ENCODE measurements around the gene KCTD16.

KCTD16 gene

GRCh38 chr5:144187699-144188294, 17.1 kb downstream of the KCTD16 start:
- DNase-seq (ENCODE audit: low read depth), result no peak
- no peak overlapping the region for H3K4me3 ChIP-seq (ENCODE audit: low read length)
- TF ChIP-seq CTCF (conservative IDR thresholded peaks at IDR 0.05; ENCODE audit: low read depth, low read length), result no peak

GRCh38 chr5:144189800-144190429, 19.2 kb downstream of the KCTD16 start:
- no peak for TF ChIP-seq CTCF (conservative IDR thresholded peaks at IDR 0.05; ENCODE audit: low read depth, low read length)
- DNase-seq (ENCODE audit: low read depth), result no peak
- H3K4me3 ChIP-seq (ENCODE audit: low read length), result no peak overlapping the region

GRCh38 chr5:144191531-144191930, 20.9 kb downstream of the KCTD16 start:
- no peak overlapping the region for H3K4me3 ChIP-seq (ENCODE audit: low read length)
- DNase-seq (ENCODE audit: low read depth), result no peak
- no peak for TF ChIP-seq CTCF (conservative IDR thresholded peaks at IDR 0.05; ENCODE audit: low read depth, low read length)

- H3K4me3 ChIP-seq (ENCODE audit: low read length), result no peak overlapping the region
- no peak for DNase-seq (ENCODE audit: low read depth)
- peak; percentile 36 for TF ChIP-seq CTCF (conservative IDR thresholded peaks at IDR 0.05; ENCODE audit: low read depth, low read length)
Observed at GRCh38 chr5:144191998-144192397, 21.3 kb downstream of the KCTD16 start.

GRCh38 chr5:144192661-144193060, 22.0 kb downstream of the KCTD16 start:
- no peak for DNase-seq (ENCODE audit: low read depth)
- no peak overlapping the region for H3K4me3 ChIP-seq (ENCODE audit: low read length)
- no peak for TF ChIP-seq CTCF (conservative IDR thresholded peaks at IDR 0.05; ENCODE audit: low read depth, low read length)

- TF ChIP-seq CTCF (conservative IDR thresholded peaks at IDR 0.05; ENCODE audit: low read depth, low read length), result no peak
- no peak for DNase-seq (ENCODE audit: low read depth)
- no peak overlapping the region for H3K4me3 ChIP-seq (ENCODE audit: low read length)
Observed at GRCh38 chr5:144194144-144194543, 23.5 kb downstream of the KCTD16 start.

- H3K4me3 ChIP-seq (ENCODE audit: low read length), result no peak overlapping the region
- no peak for TF ChIP-seq CTCF (conservative IDR thresholded peaks at IDR 0.05; ENCODE audit: low read depth, low read length)
- no peak for DNase-seq (ENCODE audit: low read depth)
Observed at GRCh38 chr5:144195448-144195847, 24.8 kb downstream of the KCTD16 start.
